Uterus (tissue), 4 donors: ENCODE data around the gene CPA1. TPM values are rescaled to one million over a fixed set of nuclear protein-coding genes. Genes with fewer than 3 reads are reported as not detected.

ENCODE experiments used
- DNase-seq, 2 donors: peaks; one replicate each; pipeline ENCODE4 v3.0.0-alpha.2; 2019 to 2020
- H3K27ac ChIP-seq, 2 donors: fragments of 200-600 bp; sonication (generic); 1 replicate in 1 of 2; 2 replicates in 1 of 2; pipeline ENCODE4 v1.5.1; 2016 to 2018
- H3K27me3 ChIP-seq, 2 donors: fragments of 200-600 bp; sonication (generic); one replicate each; pipeline ENCODE4 v1.5.1; 2018 to 2019; ENCODE audit warnings: control low read depth in 1 of 2
- H3K36me3 ChIP-seq, 2 donors: fragments of 200-600 bp; sonication (generic); one replicate each; pipeline ENCODE4 v1.5.1; 2019; ENCODE audit warnings: control low read depth in 1 of 2
- H3K4me1 ChIP-seq, 2 donors: fragments of 200-600 bp; sonication (generic); one replicate each; pipeline ENCODE4 v1.5.1; 2018 to 2019; ENCODE audit warnings: control low read depth in 1 of 2
- H3K4me3 ChIP-seq, 2 donors: fragments of 200-600 bp; sonication (generic); 1 replicate in 1 of 2; 2 replicates in 1 of 2; pipeline ENCODE4 v1.5.1; 2018 to 2019; ENCODE audit warnings: mild to moderate bottlenecking in 1 of 2
- H3K9me3 ChIP-seq, 2 donors: fragments of 200-600 bp; sonication (generic); one replicate each; pipeline ENCODE4 v1.5.1; 2019; ENCODE audit warnings: control low read depth in 1 of 2
- CTCF ChIP-seq, 4 experiments: fragments of 200-600 bp in 2 of 4; fragments of 450-650 bp in 2 of 4; sonication (generic) in 2 of 4; IDR thresholded peaks; one replicate each; pipeline ENCODE4 v1.5.1; 2016 to 2019; ENCODE audit warnings: antibody characterized with exemption in 4 of 4, mild to moderate bottlenecking in 2 of 4, moderate library complexity in 1 of 4
- POLR2A ChIP-seq, 2 donors: fragments of 450-650 bp; IDR thresholded peaks; one replicate each; pipeline ENCODE4 v1.6.1; 2016; ENCODE audit warnings: antibody characterized with exemption in 2 of 2, mild to moderate bottlenecking in 1 of 2, moderate library complexity in 1 of 2
- intact Hi-C: fragments of 100-400 bp; cut with DNase I; formaldehyde crosslinking; loops from one replicate; pipeline ENCODE4 v1.15.1; 2023; ENCODE audit warnings: low total_unique reads
- total RNA-seq, 4 donors: library from RNA; depleted of rRNA in 3 of 4; stranded (reverse); fragments of >200 nt in 3 of 4; gene quantifications; one replicate each; pipeline versions ENCODE4 v1.1.0 to v1.2.4, GENCODE V29; 2014 to 2023
- donor health status: DM: yes; HTN: yes; CAD: no.

Gene CPA1
- total RNA-seq, result 1 to 10 TPM in 1 of 4 donors, under 1 TPM in 1, not detected in 2; 0.46 to 3.8 TPM

- peak in 1 of 2 donors; percentile 19 for DNase-seq
- Histone ChIP-seq H3K27me3 (no peaks in the 10 kb centered on the region), H3K4me1 (peaks cover 0 to 6% of the 10 kb centered on the region in 2 donors), H3K27ac (peak within 1 kb of the TSS; percentile 57 to 76), H3K36me3 (no peaks in the 10 kb centered on the region), H3K9me3 (no peaks in the 10 kb centered on the region), H3K4me3 (no peak within 1 kb of the TSS)
- no peak for TF ChIP-seq CTCF (IDR thresholded peaks at IDR 0.05)
- TF ChIP-seq POLR2A (IDR thresholded peaks at IDR 0.05), result no peak
- intact Hi-C loops, result no loop called here
Observed at GRCh38 chr7:130379921-130380860, at the start of gene CPA1. Gene CPA1 (plus strand): TSS chr7:130380494. CDS start chr7:130380521, 27 bp downstream.

- Histone ChIP-seq H3K4me1 (no peaks in the 10 kb centered on the region), H3K9me3 (no peaks in the 10 kb centered on the region), H3K27ac (no peak overlapping the region), H3K36me3 (no peaks in the 10 kb centered on the region), H3K27me3 (no peaks in the 10 kb centered on the region), H3K4me3 (no peak overlapping the region)
- intact Hi-C loops, result no loop called here
- no peak for TF ChIP-seq POLR2A (IDR thresholded peaks at IDR 0.05)
- no peak for TF ChIP-seq CTCF (IDR thresholded peaks at IDR 0.05)
- DNase-seq, result no peak
Observed at GRCh38 chr7:130332259-130333053, 47.8 kb upstream of the CPA1 start.

GRCh38 chr7:130333832-130334231 lies 46.5 kb upstream of the CPA1 start:
- H3K27me3 ChIP-seq, result no peaks in the 10 kb centered on the region
- H3K9me3 ChIP-seq, result no peaks in the 10 kb centered on the region
- DNase-seq, result no peak
- H3K27ac ChIP-seq, result no peak overlapping the region
- intact Hi-C loops, result no loop called here
- no peaks in the 10 kb centered on the region for H3K4me1 ChIP-seq
- no peak overlapping the region for H3K4me3 ChIP-seq
- TF ChIP-seq CTCF (IDR thresholded peaks at IDR 0.05) (no peak), POLR2A (IDR thresholded peaks at IDR 0.05) (no peak)
- H3K36me3 ChIP-seq, result no peaks in the 10 kb centered on the region

GRCh38 chr7:130334274-130334673 lies 46.0 kb upstream of the CPA1 start:
- TF ChIP-seq POLR2A (IDR thresholded peaks at IDR 0.05) (no peak), CTCF (IDR thresholded peaks at IDR 0.05) (no peak)
- peak in 1 of 2 donors; percentile 27 for DNase-seq
- Histone ChIP-seq H3K4me1 (no peaks in the 10 kb centered on the region), H3K27ac (no peak overlapping the region), H3K27me3 (no peaks in the 10 kb centered on the region), H3K36me3 (no peaks in the 10 kb centered on the region), H3K9me3 (no peaks in the 10 kb centered on the region), H3K4me3 (no peak overlapping the region)
- intact Hi-C loops, result no loop called here
